ENCODE measurements around the gene CYP19A1.

The CYP19A1 gene

DNA sequence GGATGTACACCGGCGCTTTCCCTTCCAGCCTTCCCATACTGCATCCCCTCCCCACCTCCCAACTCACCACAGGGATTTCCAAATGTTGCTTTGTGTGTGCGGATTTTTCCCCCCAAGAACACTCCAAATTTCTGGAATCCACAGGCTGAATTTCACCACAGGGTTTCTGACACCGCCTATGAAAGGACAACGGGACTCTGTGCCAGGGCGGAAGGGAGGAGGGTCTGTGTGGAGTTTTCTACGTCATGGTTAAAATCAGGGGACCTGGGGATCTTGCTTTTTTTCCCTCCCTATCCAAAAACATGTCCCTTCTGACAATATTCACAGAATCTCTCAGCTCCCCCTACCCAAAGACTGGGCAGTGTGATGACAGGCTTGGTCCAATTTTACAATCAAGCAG is 14.6 kb downstream of the CYP19A1 start:
- no peaks in the 10 kb centered on the region for H3K9me3 ChIP-seq (ENCODE audit: insufficient read depth, low read depth, low read length)
- no peak overlapping the region for H3K9ac ChIP-seq (ENCODE audit: low read depth, low read length)
- WGBS: 94% methylated on average over 5 of the region's 7 CpGs
- no peak overlapping the region for H3K4me3 ChIP-seq (ENCODE audit: low read length)
- no peaks in the 10 kb centered on the region for H3K36me3 ChIP-seq (ENCODE audit: insufficient read depth, low read length)
- no peaks in the 10 kb centered on the region for H3K27me3 ChIP-seq (ENCODE audit: insufficient read depth, low read length)
- no peak overlapping the region for H3K27ac ChIP-seq (ENCODE audit: low read depth, low read length)
- no peaks in the 10 kb centered on the region for H3K4me1 ChIP-seq (ENCODE audit: insufficient read depth, low read length)

DNA sequence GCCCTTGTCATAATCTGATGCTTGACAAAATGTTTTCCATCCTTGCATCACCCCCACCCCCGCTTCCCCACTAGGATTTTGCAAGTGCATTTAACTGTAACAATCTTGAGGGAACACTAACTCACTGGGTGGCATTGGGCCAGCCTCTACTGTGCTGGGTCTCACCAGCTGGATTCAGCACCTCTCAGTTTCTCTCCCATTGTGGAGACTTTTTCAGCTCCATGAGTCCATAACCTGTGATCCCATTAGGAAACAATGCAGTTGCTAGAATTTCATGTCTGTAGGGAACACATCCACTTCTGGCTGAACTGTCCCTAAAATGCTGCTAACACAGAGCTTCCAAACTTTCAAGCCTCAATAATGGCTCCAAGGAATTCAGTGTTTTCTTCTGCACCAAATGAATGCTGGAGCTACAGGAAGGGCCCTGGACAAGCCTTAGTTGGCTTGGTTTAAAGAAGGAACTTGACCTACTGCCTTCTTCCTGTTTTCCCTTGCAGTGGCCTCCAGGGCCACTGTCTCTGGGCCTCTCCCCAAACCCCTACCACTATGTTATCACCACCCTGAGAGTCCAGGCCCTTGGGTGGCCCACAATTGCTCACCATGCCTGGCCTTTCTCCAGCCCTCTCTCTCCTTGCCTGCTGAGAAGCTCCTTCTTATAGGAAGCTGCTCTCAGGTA is 15.6 kb downstream of the CYP19A1 start:
- 94% methylated on average over 1 of the region's 1 CpG for WGBS
- Histone ChIP-seq H3K27ac (ENCODE audit: low read depth, low read length) (no peak overlapping the region), H3K4me3 (ENCODE audit: low read length) (no peak overlapping the region), H3K9me3 (ENCODE audit: insufficient read depth, low read depth, low read length) (no peaks in the 10 kb centered on the region), H3K36me3 (ENCODE audit: insufficient read depth, low read length) (no peaks in the 10 kb centered on the region), H3K9ac (ENCODE audit: low read depth, low read length) (no peak overlapping the region), H3K4me1 (ENCODE audit: insufficient read depth, low read length) (no peaks in the 10 kb centered on the region), H3K27me3 (ENCODE audit: insufficient read depth, low read length) (no peaks in the 10 kb centered on the region)

DNA sequence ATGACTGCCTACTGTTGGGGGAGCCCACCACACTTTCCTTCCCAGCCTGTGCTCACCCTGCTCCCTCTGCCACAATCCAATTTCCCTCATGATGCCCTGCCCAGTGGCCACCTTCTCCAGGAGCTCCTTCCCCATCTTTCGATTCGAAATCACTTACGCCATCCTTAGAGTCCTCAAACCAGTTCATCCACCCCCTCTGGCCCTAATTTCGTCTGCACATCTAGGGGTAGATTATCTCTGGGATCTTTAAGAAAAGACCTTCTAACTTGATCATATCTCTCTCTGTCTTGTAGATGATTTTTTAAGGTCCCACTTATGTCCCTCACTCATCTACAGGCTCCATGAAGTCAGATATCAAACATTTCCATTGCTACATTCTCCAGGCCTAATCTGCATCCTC is 17.1 kb downstream of the CYP19A1 start:
- 82% methylated on average over 4 of the region's 4 CpGs for WGBS
- H3K9ac ChIP-seq (ENCODE audit: low read depth, low read length): no peak overlapping the region
- no peak overlapping the region for H3K4me3 ChIP-seq (ENCODE audit: low read length)
- no peaks in the 10 kb centered on the region for H3K9me3 ChIP-seq (ENCODE audit: insufficient read depth, low read depth, low read length)
- H3K4me1 ChIP-seq (ENCODE audit: insufficient read depth, low read length): no peaks in the 10 kb centered on the region
- H3K27ac ChIP-seq (ENCODE audit: low read depth, low read length): no peak overlapping the region
- no peaks in the 10 kb centered on the region for H3K27me3 ChIP-seq (ENCODE audit: insufficient read depth, low read length)
- no peaks in the 10 kb centered on the region for H3K36me3 ChIP-seq (ENCODE audit: insufficient read depth, low read length)

DNA sequence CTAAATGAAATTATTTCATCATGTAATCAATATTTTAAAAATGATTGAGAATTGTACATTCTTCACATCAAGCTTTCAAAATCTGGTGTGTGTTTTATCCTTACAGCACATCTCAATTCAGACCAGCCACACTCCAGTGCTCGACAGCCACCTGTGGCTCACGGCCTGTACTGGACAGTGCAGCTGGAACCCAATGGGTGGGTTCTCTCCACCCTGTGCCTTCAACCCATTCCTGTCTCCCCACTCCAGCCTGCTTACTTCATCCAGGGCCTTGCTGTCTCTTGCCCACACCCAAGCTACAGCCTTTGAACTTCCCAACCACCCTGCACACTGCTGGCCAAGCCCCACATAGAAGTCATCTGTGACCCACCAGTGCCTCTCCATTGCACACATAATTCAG is 17.6 kb downstream of the CYP19A1 start:
- Histone ChIP-seq H3K4me3 (ENCODE audit: low read length) (no peak overlapping the region), H3K9ac (ENCODE audit: low read depth, low read length) (no peak overlapping the region), H3K36me3 (ENCODE audit: insufficient read depth, low read length) (no peaks in the 10 kb centered on the region), H3K9me3 (ENCODE audit: insufficient read depth, low read depth, low read length) (no peaks in the 10 kb centered on the region), H3K27ac (ENCODE audit: low read depth, low read length) (no peak overlapping the region), H3K4me1 (ENCODE audit: insufficient read depth, low read length) (no peaks in the 10 kb centered on the region), H3K27me3 (ENCODE audit: insufficient read depth, low read length) (no peaks in the 10 kb centered on the region)
- 96% methylated on average over 2 of the region's 2 CpGs for WGBS

DNA sequence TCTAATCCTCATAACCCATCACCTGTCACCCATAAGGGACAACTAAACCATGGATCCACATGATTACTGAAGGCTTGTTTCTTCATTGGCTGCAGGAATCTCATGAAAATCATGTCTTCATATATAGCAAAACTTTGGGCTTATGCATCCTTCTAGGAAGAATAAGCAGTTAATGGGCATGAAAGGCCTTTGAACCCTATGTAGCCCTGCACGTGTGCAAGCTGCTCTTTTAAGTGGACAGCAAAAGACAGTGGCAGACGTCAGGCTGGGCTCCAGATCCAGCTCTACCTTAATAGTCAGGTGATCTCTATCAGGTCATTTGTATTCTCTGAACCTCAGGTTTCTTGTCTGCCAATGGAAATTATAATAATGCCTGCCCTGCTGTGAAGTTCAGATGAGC is 18.9 kb downstream of the CYP19A1 start:
- H3K27ac ChIP-seq (ENCODE audit: low read depth, low read length): no peak overlapping the region
- WGBS: 88% methylated on average over 2 of the region's 2 CpGs
- H3K36me3 ChIP-seq (ENCODE audit: insufficient read depth, low read length): no peaks in the 10 kb centered on the region
- no peaks in the 10 kb centered on the region for H3K4me1 ChIP-seq (ENCODE audit: insufficient read depth, low read length)
- H3K4me3 ChIP-seq (ENCODE audit: low read length): no peak overlapping the region
- no peak overlapping the region for H3K9ac ChIP-seq (ENCODE audit: low read depth, low read length)
- H3K27me3 ChIP-seq (ENCODE audit: insufficient read depth, low read length): no peaks in the 10 kb centered on the region
- no peaks in the 10 kb centered on the region for H3K9me3 ChIP-seq (ENCODE audit: insufficient read depth, low read depth, low read length)

DNA sequence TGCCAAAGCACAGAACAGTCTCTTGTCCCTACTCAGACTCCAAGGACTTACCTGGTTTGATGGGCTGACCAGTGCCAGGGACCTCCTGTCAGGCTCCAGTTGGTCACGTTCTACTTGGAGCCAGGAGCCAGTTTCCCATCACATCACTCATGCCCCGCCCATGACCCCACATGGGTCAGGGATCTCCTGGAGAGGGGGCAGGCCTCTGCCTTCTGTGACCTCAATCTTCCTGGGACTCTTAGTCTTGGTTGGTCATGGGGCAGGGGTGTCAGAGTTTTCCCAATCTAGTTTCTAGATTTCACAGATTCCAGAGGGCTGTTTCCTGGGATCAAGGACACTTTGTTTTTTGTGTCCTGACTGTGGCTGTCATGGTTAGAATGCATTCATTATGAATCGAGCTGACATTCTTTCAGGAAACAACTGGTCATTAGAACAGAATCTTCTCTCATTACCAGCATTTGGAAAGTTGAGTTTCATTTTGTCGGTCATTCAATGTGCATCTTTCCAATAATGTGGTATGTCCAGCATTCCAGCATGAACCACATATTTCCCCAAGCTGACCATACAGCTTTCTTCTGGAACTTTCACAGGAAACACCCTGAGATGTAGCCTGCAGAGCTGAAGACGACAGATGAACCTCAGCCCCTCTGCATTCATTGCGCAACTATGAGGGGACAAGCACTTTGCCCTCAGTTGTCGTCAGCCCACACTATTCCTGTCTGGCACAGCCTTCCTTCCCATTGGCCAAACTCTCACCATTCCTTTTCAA is 19.8 kb downstream of the CYP19A1 start:
- Histone ChIP-seq H3K9ac (ENCODE audit: low read depth, low read length) (no peak overlapping the region), H3K4me1 (ENCODE audit: insufficient read depth, low read length) (no peaks in the 10 kb centered on the region), H3K27ac (ENCODE audit: low read depth, low read length) (no peak overlapping the region), H3K27me3 (ENCODE audit: insufficient read depth, low read length) (no peaks in the 10 kb centered on the region), H3K4me3 (ENCODE audit: low read length) (no peak overlapping the region), H3K9me3 (ENCODE audit: insufficient read depth, low read depth, low read length) (no peaks in the 10 kb centered on the region), H3K36me3 (ENCODE audit: insufficient read depth, low read length) (no peaks in the 10 kb centered on the region)
- WGBS: 87% methylated on average over 7 of the region's 7 CpGs

DNA sequence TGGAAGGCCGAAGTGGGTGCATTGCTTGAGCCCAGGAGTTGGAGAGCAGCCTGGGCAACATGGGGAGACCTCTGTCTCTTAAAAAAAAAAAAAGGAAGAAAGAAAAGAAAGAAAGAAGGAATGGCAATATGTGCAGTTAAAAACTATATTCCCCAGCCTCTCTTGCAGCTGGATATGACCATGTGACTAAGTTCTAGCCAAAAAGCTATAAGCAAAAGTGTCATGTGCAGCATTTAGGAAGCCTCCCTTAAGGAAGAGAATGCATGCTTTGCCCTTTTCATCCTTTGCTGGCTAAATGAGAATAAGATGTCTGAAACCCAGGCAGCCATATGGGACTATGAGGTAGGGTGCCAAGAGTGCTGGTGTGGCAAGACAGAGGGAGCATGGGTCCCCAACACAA is 21.8 kb downstream of the CYP19A1 start:
- Histone ChIP-seq H3K9me3 (ENCODE audit: insufficient read depth, low read depth, low read length) (no peaks in the 10 kb centered on the region), H3K36me3 (ENCODE audit: insufficient read depth, low read length) (no peaks in the 10 kb centered on the region), H3K4me1 (ENCODE audit: insufficient read depth, low read length) (peaks cover 4% of the 10 kb centered on the region; the same call in 1 of the 2 replicates), H3K27me3 (ENCODE audit: insufficient read depth, low read length) (no peaks in the 10 kb centered on the region), H3K4me3 (ENCODE audit: low read length) (no peak overlapping the region), H3K9ac (ENCODE audit: low read depth, low read length) (no peak overlapping the region), H3K27ac (ENCODE audit: low read depth, low read length) (no peak overlapping the region)
- WGBS: 100% methylated on average over 1 of the region's 1 CpG

DNA sequence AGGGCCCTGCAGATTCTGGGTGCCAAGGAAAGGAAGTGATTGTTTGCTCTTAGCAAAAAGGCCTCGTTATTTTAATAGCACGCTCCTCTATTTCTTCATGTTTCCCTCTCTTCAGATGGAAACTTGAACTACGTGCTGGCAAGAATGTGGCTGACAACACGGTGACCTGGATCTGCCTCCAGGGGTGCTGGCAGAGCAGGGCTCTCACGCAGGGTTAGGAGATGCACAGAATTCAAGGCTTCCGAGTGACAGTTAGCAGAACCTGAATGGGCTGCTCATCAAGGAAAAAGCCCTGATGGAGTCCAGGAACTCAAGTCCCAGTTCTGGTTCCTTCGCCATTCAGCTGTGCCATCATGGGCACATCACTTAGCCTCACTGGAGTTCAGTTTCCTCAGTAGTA is 22.7 kb downstream of the CYP19A1 start:
- H3K4me1 ChIP-seq (ENCODE audit: insufficient read depth, low read length): peaks cover 4% of the 10 kb centered on the region; the same call in 1 of the 2 replicates
- no peaks in the 10 kb centered on the region for H3K27me3 ChIP-seq (ENCODE audit: insufficient read depth, low read length)
- no peaks in the 10 kb centered on the region for H3K9me3 ChIP-seq (ENCODE audit: insufficient read depth, low read depth, low read length)
- no peaks in the 10 kb centered on the region for H3K36me3 ChIP-seq (ENCODE audit: insufficient read depth, low read length)
- H3K9ac ChIP-seq (ENCODE audit: low read depth, low read length): no peak overlapping the region
- no peak overlapping the region for H3K27ac ChIP-seq (ENCODE audit: low read depth, low read length)
- no peak overlapping the region for H3K4me3 ChIP-seq (ENCODE audit: low read length)
- 88% methylated on average over 7 of the region's 7 CpGs for WGBS

DNA sequence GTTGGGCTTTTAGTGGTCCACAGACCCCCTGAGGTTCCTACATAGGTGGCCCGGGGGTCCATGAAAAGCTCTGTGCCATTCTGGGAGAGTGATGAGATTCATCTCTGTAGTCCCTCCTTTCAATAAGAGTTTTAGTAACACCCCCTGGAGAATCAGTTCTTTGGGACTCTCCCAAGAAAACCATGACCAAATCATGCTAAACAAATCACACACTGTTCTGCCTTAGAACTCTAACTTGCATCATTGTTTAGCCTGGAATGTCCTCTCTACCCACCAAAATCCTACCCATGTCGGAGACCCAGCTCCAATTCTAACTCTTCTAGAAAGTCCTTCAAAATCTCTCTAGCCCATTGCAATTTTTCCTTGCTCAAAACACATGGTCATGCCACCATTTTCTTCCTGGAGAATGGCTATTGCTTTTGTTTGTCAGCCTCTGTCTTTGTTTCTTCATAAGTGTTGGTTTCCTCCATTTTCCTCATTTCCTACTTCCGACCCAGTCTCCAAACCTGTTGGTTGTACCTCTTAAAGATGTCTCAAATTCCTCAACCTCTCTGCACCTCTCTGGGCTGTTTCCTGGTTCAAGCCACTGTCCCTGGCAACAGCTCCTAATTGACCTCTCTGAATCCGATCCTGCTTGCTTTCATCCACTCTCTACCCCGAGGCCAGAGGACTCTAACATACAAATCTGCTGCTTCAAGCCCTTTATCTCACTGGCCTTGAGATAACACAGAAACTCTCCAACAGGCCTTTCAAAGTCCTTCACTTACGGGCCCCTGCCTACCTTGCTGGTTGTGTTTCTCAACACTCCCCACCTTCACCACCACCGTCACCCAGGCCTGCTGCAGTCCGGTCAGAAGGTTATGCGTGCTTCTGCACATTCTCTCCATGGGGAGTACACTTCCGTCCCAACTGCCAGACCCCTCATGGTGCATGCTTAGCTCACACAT is 23.7 kb downstream of the CYP19A1 start:
- no peak overlapping the region for H3K9ac ChIP-seq (ENCODE audit: low read depth, low read length)
- H3K4me1 ChIP-seq (ENCODE audit: insufficient read depth, low read length): peaks cover 4% of the 10 kb centered on the region; the same call in 1 of the 2 replicates
- H3K36me3 ChIP-seq (ENCODE audit: insufficient read depth, low read length): no peaks in the 10 kb centered on the region
- no peak overlapping the region for H3K4me3 ChIP-seq (ENCODE audit: low read length)
- H3K27ac ChIP-seq (ENCODE audit: low read depth, low read length): no peak overlapping the region
- WGBS: 83% methylated on average over 10 of the region's 10 CpGs
- H3K27me3 ChIP-seq (ENCODE audit: insufficient read depth, low read length): no peaks in the 10 kb centered on the region
- H3K9me3 ChIP-seq (ENCODE audit: insufficient read depth, low read depth, low read length): no peaks in the 10 kb centered on the region

DNA sequence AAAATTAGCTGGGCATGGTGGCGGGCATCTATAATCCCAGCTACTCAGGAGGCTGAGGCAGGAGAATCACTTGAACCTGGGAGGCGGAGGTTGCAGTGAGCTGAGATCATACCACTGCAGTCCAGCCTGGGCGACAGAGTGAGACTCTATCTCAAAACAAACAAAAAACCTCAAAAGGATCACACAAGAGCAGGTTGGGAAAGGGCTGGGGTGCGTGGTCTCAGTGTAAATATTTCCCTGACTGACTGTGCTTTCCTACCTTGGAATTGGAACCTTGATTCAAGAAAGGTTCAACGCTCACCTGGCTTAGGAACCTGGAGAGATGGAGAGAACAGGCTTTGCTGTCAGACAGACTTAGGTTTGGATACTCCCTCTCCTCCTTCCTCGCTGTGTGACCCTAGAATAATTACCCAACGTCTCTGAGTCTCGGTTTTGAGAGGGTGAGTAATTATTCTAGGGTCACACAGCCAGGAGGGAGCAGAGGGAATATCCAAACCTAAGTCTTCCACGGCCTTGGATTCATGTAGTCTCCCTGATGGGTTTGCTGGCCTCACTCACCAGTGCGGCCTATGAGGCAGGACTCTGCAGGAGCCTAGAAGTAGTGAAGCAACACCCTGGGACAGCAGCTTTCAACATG is 24.6 kb downstream of the CYP19A1 start:
- no peak overlapping the region for H3K9ac ChIP-seq (ENCODE audit: low read depth, low read length)
- no peaks in the 10 kb centered on the region for H3K36me3 ChIP-seq (ENCODE audit: insufficient read depth, low read length)
- WGBS: 94% methylated on average over 10 of the region's 10 CpGs
- H3K27ac ChIP-seq (ENCODE audit: low read depth, low read length): no peak overlapping the region
- no peaks in the 10 kb centered on the region for H3K9me3 ChIP-seq (ENCODE audit: insufficient read depth, low read depth, low read length)
- H3K4me3 ChIP-seq (ENCODE audit: low read length): no peak overlapping the region
- H3K27me3 ChIP-seq (ENCODE audit: insufficient read depth, low read length): no peaks in the 10 kb centered on the region
- peaks cover 4% of the 10 kb centered on the region; the same call in 1 of the 2 replicates for H3K4me1 ChIP-seq (ENCODE audit: insufficient read depth, low read length)

DNA sequence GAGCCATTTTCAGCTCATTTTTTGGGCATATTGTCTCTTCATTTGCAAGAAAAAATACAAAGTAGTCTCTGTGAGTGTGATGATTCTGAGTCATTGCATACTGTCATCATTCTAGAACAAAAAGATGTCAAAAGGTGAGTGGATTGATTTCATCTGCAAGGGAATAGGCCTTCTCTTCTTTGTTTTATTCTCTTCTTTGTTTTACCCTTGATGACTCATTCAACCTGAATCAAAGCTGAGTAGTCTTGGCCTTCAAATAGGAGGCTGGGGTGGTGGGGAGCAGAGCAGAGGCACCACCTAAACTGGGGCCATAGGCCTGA is 25.4 kb downstream of the CYP19A1 start:
- Histone ChIP-seq H3K27me3 (ENCODE audit: insufficient read depth, low read length) (no peaks in the 10 kb centered on the region), H3K27ac (ENCODE audit: low read depth, low read length) (no peak overlapping the region)

More for the DNA sequence above, 25.4 kb downstream of the CYP19A1 start:
- H3K9me3 ChIP-seq (ENCODE audit: insufficient read depth, low read depth, low read length): no peaks in the 10 kb centered on the region
- no peak overlapping the region for H3K9ac ChIP-seq (ENCODE audit: low read depth, low read length)
- peaks cover 4% of the 10 kb centered on the region; the same call in 1 of the 2 replicates for H3K4me1 ChIP-seq (ENCODE audit: insufficient read depth, low read length)
- H3K4me3 ChIP-seq (ENCODE audit: low read length): no peak overlapping the region
- H3K36me3 ChIP-seq (ENCODE audit: insufficient read depth, low read length): no peaks in the 10 kb centered on the region
